ENCODE results near the gene DNAJC18. TPM values are rescaled to one million over a fixed set of nuclear protein-coding genes. Genes with fewer than 3 reads are reported as not detected.

Gene DNAJC18
- total and polyA plus RNA-seq, 2 experiments from 2014 or later: 10.6 to 14.4 TPM

DNA sequence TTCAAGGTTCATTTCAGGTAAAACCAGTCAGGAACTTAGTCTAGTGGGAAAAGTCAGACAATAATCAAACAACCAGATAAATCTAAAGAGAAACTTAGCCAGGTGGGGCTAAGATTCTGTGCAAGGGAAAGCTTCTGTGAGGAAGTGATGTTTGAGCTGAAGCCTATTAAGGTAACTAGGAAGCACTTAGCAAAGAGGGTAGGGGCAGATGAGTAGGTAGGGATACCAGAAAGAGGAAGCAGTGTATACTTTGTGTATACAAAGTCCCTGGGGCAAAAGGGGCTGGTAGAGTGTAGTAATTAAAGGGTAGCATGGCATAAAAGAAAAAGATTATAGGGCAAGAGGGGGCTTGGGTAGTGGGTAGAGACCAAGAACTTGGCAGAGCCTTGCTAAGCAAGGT, 31.8 kb downstream of the DNAJC18 start:
- Histone ChIP-seq H3K79me2 (no peaks in the 10 kb centered on the region), H2AFZ (no peak overlapping the region), H3K4me3 (no peak overlapping the region), H3K9me2 (replicated peaks; ENCODE audit: insufficient read depth) (no peaks in the 10 kb centered on the region), H3K9me3 (ENCODE audit: low read depth) (no peaks in the 10 kb centered on the region), H3K27me3 (no peaks in the 10 kb centered on the region), H3K4me2 (no peak overlapping the region), H3K4me1 (ENCODE audit: insufficient read depth) (peaks cover 6% of the 10 kb centered on the region), H3K36me3 (replicated peaks; ENCODE audit: insufficient read depth, low read depth) (no peaks in the 10 kb centered on the region), H4K20me1 (ENCODE audit: insufficient read depth, poor library complexity, severe bottlenecking) (no peaks in the 10 kb centered on the region), H3K27ac (no peak overlapping the region)
- DNase-seq (ENCODE audit: low spot score): no peak
- TF ChIP-seq, protein P1, sequence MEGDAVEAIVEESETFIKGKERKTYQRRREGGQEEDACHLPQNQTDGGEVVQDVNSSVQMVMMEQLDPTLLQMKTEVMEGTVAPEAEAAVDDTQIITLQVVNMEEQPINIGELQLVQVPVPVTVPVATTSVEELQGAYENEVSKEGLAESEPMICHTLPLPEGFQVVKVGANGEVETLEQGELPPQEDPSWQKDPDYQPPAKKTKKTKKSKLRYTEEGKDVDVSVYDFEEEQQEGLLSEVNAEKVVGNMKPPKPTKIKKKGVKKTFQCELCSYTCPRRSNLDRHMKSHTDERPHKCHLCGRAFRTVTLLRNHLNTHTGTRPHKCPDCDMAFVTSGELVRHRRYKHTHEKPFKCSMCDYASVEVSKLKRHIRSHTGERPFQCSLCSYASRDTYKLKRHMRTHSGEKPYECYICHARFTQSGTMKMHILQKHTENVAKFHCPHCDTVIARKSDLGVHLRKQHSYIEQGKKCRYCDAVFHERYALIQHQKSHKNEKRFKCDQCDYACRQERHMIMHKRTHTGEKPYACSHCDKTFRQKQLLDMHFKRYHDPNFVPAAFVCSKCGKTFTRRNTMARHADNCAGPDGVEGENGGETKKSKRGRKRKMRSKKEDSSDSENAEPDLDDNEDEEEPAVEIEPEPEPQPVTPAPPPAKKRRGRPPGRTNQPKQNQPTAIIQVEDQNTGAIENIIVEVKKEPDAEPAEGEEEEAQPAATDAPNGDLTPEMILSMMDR (IDR thresholded peaks at IDR 0.05; ENCODE audit: poor library complexity): no peak
- no peak for TF ChIP-seq EZH2 (IDR thresholded peaks at IDR 0.05; ENCODE audit: borderline replicate concordance)
- no peak for TF ChIP-seq EZH2phosphoT487 (IDR thresholded peaks at IDR 0.05; ENCODE audit: low read depth, severe bottlenecking, unreplicated experiment)

DNA sequence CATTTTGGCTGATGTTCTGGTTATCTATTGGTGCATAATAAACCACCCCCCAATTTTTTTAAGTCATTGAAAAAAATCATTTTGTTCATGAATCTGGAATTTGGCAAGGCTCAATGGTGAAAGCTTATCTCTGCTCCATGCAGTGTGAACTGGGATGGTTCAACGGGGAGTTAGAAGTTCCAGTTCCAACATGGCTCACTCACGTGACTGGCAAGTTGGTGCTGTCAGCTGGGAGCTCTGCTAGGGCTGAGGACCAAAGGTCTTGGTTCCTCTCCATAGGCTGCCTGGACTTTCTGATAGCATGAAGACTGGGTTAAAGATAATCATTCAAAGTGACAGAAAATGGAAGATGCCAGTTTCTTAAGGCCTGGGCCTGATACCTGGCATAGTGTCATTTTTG, 32.4 kb downstream of the DNAJC18 start:
- no peak for DNase-seq (ENCODE audit: low spot score)
- no peak overlapping the region for H2AFZ ChIP-seq
- H3K27me3 ChIP-seq: no peaks in the 10 kb centered on the region
- no peaks in the 10 kb centered on the region for H3K79me2 ChIP-seq
- no peaks in the 10 kb centered on the region for H3K36me3 ChIP-seq (replicated peaks; ENCODE audit: insufficient read depth, low read depth)
- no peak overlapping the region for H3K4me3 ChIP-seq
- 88% methylated on average over 2 of the region's 2 CpGs for WGBS (ENCODE audit: low lambda C conversion rate, missing lambda C conversion rate)
- H3K4me1 ChIP-seq (ENCODE audit: insufficient read depth): peaks cover 6% of the 10 kb centered on the region
- no peak for TF ChIP-seq EZH2phosphoT487 (IDR thresholded peaks at IDR 0.05; ENCODE audit: low read depth, severe bottlenecking, unreplicated experiment)
- TF ChIP-seq, protein P1 (IDR thresholded peaks at IDR 0.05; ENCODE audit: poor library complexity): no peak
- TF ChIP-seq EZH2 (IDR thresholded peaks at IDR 0.05; ENCODE audit: borderline replicate concordance): no peak
- H3K27ac ChIP-seq: no peak overlapping the region
- no peak overlapping the region for H3K4me2 ChIP-seq
- H4K20me1 ChIP-seq (ENCODE audit: insufficient read depth, poor library complexity, severe bottlenecking): no peaks in the 10 kb centered on the region
- H3K9me2 ChIP-seq (replicated peaks; ENCODE audit: insufficient read depth): no peaks in the 10 kb centered on the region
- no peaks in the 10 kb centered on the region for H3K9me3 ChIP-seq (ENCODE audit: low read depth)

DNA sequence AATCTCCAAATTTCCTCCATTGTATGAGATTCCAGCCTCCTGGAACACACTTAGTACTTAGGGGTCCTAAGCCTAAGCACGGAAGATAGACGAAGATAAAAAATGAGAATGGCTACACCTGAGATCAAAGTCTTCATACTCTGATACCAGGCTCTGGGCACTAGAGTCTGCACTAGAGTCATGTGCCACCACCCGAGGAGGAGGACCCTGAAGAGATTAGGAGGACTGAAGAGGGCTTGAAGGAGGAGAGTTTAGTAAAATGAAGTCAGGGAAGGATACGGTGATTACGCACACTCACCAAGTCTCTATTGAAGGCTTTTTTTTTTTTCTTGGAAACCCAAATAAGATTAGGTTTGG, 34.9 kb downstream of the DNAJC18 start:
- 56% methylated on average over 5 of the region's 5 CpGs for WGBS (ENCODE audit: low lambda C conversion rate, missing lambda C conversion rate)

More for the DNA sequence above, 34.9 kb downstream of the DNAJC18 start:
- H3K4me3 ChIP-seq: no peak overlapping the region
- peaks cover 6% of the 10 kb centered on the region for H3K4me1 ChIP-seq (ENCODE audit: insufficient read depth)
- no peaks in the 10 kb centered on the region for H3K9me3 ChIP-seq (ENCODE audit: low read depth)
- TF ChIP-seq EZH2 (IDR thresholded peaks at IDR 0.05; ENCODE audit: borderline replicate concordance) (no peak), EZH2phosphoT487 (IDR thresholded peaks at IDR 0.05; ENCODE audit: low read depth, severe bottlenecking, unreplicated experiment) (no peak)
- TF ChIP-seq, protein P1 (IDR thresholded peaks at IDR 0.05; ENCODE audit: poor library complexity): no peak
- H3K4me2 ChIP-seq: peak overlapping the region; percentile 83
- no peaks in the 10 kb centered on the region for H3K79me2 ChIP-seq
- no peaks in the 10 kb centered on the region for H3K9me2 ChIP-seq (replicated peaks; ENCODE audit: insufficient read depth)
- no peaks in the 10 kb centered on the region for H4K20me1 ChIP-seq (ENCODE audit: insufficient read depth, poor library complexity, severe bottlenecking)
- no peaks in the 10 kb centered on the region for H3K27me3 ChIP-seq
- H3K36me3 ChIP-seq (replicated peaks; ENCODE audit: insufficient read depth, low read depth): no peaks in the 10 kb centered on the region
- no peak for DNase-seq (ENCODE audit: low spot score)
- peak overlapping the region; percentile 54 for H2AFZ ChIP-seq
- H3K27ac ChIP-seq: peak overlapping the region; percentile 91

All from hepatocyte (in vitro differentiated cells).